NCI-H2227 (cell line): ENCODE measurements around the gene HCN3.
A peak's percentile ranks its signal among the peaks of the same experiment; 100 is the strongest.

ENCODE experiments used
- DNase-seq: peaks from one replicate; lab custom pipeline; 2025; ENCODE audit not compliant: unreplicated experiment; lab: John Stamatoyannopoulos, UW

HCN3 gene

GRCh38 chr1:155253797-155254196, 23.5 kb upstream of the HCN3 start:
- DNase-seq, result no peak

DNA sequence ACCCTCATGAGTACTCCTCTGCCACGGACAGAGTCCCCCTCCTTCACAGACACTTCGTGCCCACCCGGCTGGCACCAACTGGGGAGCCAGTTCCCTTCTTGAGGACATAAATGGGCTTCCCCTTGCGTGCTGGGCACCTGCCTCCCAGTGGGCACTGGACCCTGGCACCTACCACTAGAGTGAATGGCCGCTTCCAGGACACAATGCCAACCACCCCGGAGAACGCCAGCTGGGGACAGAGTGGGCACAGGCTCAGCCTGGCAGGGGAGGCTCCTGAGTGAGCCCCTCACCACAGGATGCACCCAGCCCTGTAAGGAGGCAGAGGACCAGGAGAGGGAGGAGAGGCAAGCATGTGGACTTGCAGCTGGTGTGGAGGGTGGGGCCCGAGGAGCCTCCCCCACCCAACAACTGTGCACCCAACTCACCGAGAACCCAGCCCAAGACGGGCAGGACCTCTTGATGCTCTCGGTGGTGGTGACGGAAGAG, 23.0 kb upstream of the HCN3 start:
- DNase-seq, result no peak

DNA sequence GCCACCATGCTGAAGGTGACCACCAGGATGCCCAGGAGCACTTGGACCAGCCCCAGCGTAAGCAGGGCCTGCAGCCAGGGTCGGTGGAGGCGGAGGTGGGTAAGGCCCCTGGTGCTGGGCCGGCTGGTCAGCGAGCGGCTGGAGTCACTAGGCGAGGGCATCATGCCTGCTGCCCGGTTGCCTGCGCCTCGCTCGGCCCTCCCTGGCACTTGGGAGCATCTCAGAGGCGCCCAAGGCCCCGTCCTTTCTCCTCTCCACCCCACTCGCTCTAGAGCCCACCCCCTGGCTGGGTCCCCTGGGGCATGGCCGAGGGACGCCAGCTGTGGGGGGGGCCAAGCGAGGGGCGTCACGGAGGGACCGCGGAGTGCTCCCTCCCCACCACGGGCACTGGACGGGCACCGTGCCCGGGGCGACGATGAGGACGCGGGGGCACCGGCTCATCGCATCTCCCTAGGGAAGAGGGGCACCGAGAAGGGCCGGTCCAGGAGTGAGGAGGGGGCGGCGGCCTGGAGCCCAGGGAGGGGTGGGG, 22.5 kb upstream of the HCN3 start:
- DNase-seq, result peak; percentile 55

DNA sequence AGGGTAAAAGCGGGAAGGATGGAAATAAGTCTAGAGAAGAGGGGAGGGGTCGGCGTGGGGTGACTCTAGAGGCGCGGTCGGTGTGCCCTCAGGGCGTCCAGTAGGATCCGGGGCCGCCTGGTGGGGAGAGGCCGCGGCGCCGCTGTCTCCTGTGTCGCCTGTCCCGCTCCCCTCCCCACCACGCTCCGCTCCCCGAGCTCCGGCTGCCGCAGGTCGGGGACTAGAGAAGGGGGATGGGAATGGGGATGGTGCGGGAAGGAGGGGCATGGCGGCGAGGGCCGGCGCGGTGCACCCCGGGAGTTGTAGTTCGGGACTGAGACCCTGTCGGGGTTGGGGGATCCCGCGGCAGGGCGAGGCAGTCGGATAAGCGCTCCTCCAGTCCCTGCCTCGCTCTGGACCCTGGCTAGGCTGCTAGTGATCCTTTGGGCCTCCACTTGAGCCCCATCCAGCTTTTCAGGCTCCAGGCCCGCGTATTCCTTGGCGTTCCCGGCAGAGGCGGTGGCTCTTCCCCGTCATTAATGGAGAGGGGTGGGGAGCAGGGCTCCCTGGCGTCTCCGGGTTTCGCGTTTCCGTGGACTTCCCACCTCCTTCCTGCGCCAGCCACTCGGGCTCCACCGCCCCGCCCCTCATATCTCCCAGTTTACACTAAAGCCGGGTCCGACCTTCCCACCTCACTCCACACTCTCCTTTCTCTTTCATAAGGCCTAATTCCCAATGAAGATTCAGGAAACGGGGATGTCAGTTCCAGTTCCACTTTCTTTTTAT, 21.8 kb upstream of the HCN3 start, which contains the start of gene ENTREP3:
Gene ENTREP3, minus strand, starts transcription at position 241 of the 765 bp plus-strand sequence. CDS start 606 bp downstream, outside the sequence.
- peak; percentile 91 for DNase-seq

- DNase-seq, result no peak
Observed at GRCh38 chr1:155256058-155256852, 21.0 kb upstream of the HCN3 start.

DNA sequence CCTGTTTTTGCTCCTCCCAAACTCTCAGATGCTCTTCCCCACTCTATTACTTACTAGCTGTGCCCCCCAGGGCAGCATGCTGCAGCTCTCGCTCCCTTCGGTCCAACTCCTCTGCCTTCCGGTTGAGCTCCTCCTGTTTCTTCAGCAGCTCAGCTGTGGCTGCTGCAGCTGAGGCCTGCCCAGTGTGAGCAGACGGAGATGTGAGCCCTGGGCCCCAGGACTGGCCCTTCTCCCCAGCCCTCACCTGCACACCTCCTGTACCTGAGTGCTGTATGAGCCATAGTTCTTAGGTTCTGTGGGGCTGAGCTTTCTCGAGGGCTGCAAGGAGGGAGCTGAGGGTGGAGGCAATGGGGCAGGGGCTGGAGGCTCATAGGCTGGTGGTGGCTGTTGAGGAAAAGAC, 17.0 kb upstream of the HCN3 start:
- no peak for DNase-seq

- no peak for DNase-seq
Observed at GRCh38 chr1:155261493-155261851, 15.8 kb upstream of the HCN3 start.

DNA sequence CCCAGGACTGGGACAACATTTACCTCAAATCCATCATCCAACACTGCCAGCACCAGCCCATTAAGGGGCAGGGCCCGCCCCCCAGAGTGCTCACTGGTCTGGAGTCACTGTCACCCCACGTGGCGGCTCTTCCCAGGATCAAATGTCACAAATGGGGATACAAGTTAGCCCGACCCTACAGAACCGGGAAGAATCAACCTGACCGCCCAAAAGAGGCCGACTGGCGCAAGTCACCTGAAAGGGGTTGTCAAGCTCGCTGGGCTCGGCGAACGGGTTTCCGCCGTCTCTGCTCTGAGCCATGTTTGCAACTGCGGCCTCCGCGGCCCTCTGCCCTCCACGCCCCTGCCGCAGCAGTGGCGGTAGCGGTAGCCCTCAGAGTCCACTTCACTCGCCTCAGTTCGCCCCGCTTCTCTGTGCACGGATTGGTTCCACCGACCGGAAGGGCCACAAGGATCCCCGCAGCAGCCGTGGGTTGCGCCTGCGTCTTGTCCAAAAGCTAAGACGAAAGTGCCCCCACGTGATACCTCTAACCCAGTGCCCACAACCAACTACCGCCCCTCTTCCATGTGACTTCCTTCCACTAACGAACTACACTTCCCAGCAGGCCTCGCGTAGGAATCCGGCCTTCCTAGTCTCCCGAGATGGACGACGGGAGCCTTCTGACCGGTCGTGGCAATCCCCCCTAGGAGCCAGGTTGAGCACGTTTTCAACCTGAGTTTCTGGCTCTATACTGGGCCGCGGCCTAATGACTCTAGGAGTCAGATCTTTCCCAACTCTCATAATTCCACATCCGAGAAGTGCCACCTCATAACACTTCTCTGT, 15.2 kb upstream of the HCN3 start, which contains the start of gene SCAMP3:
Gene SCAMP3, minus strand, starts transcription at position 509 of the 822 bp plus-strand sequence. Its CDS starts 209 bp downstream, at position 300.
- peak; percentile 98 for DNase-seq

GRCh38 chr1:155263067-155263466, 14.2 kb upstream of the HCN3 start:
- DNase-seq, result no peak

GRCh38 chr1:155266553-155266952, 10.7 kb upstream of the HCN3 start:
- DNase-seq, result no peak

- no peak for DNase-seq
Observed at GRCh38 chr1:155267373-155267772, 9.9 kb upstream of the HCN3 start.

- DNase-seq, result no peak
Observed at GRCh38 chr1:155268630-155269029, 8.6 kb upstream of the HCN3 start.

DNA sequence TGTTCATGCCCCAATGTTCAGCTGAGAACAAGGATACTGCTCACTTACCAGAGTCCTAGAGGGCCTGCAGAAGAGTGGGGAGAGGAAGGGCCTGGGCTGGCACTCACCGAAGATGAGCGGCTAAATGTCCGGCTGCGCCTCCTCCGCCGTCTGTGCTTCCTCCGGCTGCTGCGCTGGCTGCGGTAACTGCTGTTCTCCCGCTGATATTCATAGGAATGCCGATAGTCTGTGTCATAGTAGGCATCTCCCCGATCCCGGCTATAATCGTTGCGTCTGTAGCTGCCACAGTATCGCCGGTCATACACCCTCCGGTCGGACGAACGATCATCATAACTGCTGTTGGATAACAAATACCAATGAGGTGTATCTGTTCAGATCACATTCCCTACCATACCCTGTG, 7.9 kb upstream of the HCN3 start:
- DNase-seq, result no peak

GRCh38 chr1:155272466-155273342, 4.6 kb upstream of the HCN3 start:
- DNase-seq, result peak; percentile 89

- peak; percentile 99 for DNase-seq
Observed at GRCh38 chr1:155273343-155274245, 3.7 kb upstream of the HCN3 start, which contains the start of gene CLK2. TSS of gene CLK2 (minus strand) at chr1:155273504. CDS start at chr1:155270977, 2,527 bp downstream.

GRCh38 chr1:155277902-155278688, 832 bp downstream of the HCN3 start:
- DNase-seq, result peak; percentile 82

DNA sequence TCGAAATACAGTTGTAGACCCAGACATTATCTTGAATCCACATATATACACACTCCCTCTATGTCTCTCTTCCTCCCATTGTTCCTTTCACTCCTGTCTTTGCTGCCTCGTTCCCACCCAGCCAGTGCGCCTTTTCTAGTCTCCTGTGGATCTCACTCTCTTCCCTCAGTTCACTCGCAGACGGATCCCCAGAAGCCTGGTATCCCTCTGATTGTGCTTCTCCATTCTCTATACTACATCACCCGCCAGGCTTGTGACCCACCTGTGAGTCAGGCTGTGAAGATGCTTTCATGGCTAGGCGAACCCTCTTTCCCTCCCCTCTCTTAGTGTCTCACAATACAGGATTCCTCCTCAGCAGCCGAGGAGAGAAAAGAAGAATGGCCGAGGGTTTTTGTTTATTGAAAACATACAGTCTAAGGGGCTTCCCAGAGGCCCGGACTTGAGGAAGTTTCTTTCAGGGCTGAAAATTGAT, 1.5 kb downstream of the HCN3 start:
- DNase-seq, result no peak

DNA sequence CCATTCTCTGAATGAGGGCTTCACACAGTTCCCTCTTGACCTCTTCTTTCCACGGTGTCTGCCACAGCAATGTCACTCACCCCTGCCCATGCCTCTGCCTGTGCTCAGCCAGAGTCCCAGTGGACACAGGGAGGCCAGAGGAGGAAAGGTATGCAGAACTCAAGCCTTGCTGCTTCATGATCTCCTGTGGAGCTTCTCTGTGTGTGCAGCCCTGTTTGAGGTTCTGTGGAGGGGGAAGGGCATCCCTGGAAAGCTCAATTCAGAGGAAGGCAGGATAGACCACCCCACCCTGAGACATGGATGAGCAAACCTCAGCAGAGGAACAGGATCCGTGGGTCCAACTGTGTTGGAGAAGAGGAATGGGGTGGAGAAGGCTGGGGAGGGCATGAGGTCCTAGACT, 2.0 kb downstream of the HCN3 start:
- peak; percentile 10 for DNase-seq
